Hepatocyte (in vitro differentiated cells): ENCODE results near the gene GTF3C1. TPM values are rescaled to one million over a fixed set of nuclear protein-coding genes. Genes with fewer than 3 reads are reported as not detected.
"Not testable (repeated sequence)": the region's sequence is repeated elsewhere in the genome, so short reads cannot be mapped to it uniquely, and the experiment has no call there.

Experiments used
- DNase-seq: peaks from one replicate; pipeline ENCODE4 v3.0.0-alpha.2; 2016; ENCODE audit warnings: low spot score
- H2AFZ ChIP-seq: fragments of 200-600 bp; sonication (generic); 2 replicates; pipeline ENCODE4 v1.6.0; 2016; ENCODE audit warnings: antibody characterized with exemption, mild to moderate bottlenecking
- H3K27ac ChIP-seq: fragments of 200-600 bp; sonication (generic); 2 replicates; pipeline ENCODE4 v1.5.1; 2016; ENCODE audit warnings: mild to moderate bottlenecking
- H3K27me3 ChIP-seq: fragments of 200-600 bp; sonication (generic); 2 replicates; pipeline ENCODE4 v1.6.1; 2016
- H3K36me3 ChIP-seq: fragments of 200-600 bp; sonication (generic); replicated peaks from 2 replicates; pipeline ENCODE4 v1.5.1; 2016; ENCODE audit warnings: low read depth; ENCODE audit not compliant: insufficient read depth
- H3K4me1 ChIP-seq: fragments of 200-600 bp; sonication (generic); 2 replicates; pipeline ENCODE4 v1.5.1; 2016; ENCODE audit warnings: mild to moderate bottlenecking, moderate library complexity; ENCODE audit not compliant: insufficient read depth
- H3K4me2 ChIP-seq: fragments of 200-600 bp; sonication (generic); 2 replicates; pipeline ENCODE4 v1.6.0; 2016
- H3K4me3 ChIP-seq: fragments of 200-600 bp; sonication (generic); 2 replicates; pipeline ENCODE4 v1.5.1; 2016; ENCODE audit warnings: mild to moderate bottlenecking
- H3K79me2 ChIP-seq: fragments of 200-600 bp; sonication (generic); 2 replicates; pipeline ENCODE4 v1.6.0; 2017; ENCODE audit warnings: mild to moderate bottlenecking
- H3K9me2 ChIP-seq: fragments of 200-600 bp; sonication (generic); replicated peaks from 2 replicates; pipeline ENCODE4 v1.6.0; 2017; ENCODE audit warnings: mild to moderate bottlenecking; ENCODE audit not compliant: insufficient read depth
- H3K9me3 ChIP-seq: fragments of 200-600 bp; sonication (generic); 2 replicates; pipeline ENCODE4 v1.5.1; 2016; ENCODE audit warnings: low read depth, mild to moderate bottlenecking
- H4K20me1 ChIP-seq: fragments of 200-600 bp; sonication (generic); 2 replicates; pipeline ENCODE4 v1.6.0; 2016; ENCODE audit warnings: mild to moderate bottlenecking; ENCODE audit not compliant: insufficient read depth, poor library complexity, severe bottlenecking
- EZH2 ChIP-seq: fragments of 200-600 bp; sonication (generic); IDR thresholded peaks from 2 replicates; pipeline ENCODE4 v1.6.1; 2016; ENCODE audit warnings: antibody characterized with exemption, mild to moderate bottlenecking, borderline replicate concordance
- EZH2phosphoT487 ChIP-seq: fragments of 200-600 bp; sonication (generic); IDR thresholded peaks from one replicate; pipeline ENCODE4 v1.6.1; 2018; ENCODE audit warnings: antibody characterized with exemption, mild to moderate bottlenecking, low read depth, moderate library complexity; ENCODE audit not compliant: unreplicated experiment, severe bottlenecking
- WGBS: methylation state at CpG from one replicate; pipeline ENCODE4 v1.1.6; 2016; ENCODE audit warnings: low lambda C conversion rate; ENCODE audit errors: missing lambda C conversion rate; 5-methylcytosine and 5-hydroxymethylcytosine counted together
- polyA plus RNA-seq: library from polyadenylated mRNA; unstranded; fragments of >200 nt; fragmentation: Nextera tagmentation; extraction: Ambion mirVana; gene quantifications from 2 replicates; pipeline ENCODE4 v1.2.1, GENCODE V29; 2016
- total RNA-seq: library from RNA; depleted of rRNA; stranded (reverse); fragments of >200 nt; gene quantifications from 2 replicates; pipeline ENCODE4 v1.2.3, GENCODE V29; 2014
- TF ChIP-seq, protein P1 (sequence below): fragments of 200-600 bp; sonication (generic); IDR thresholded peaks from 2 replicates; pipeline ENCODE4 v1.5.1; 2016; ENCODE audit warnings: antibody characterized with exemption, mild to moderate bottlenecking; ENCODE audit not compliant: poor library complexity

Gene GTF3C1
- total and polyA plus RNA-seq, 2 experiments from 2014 or later: 41.5 to 59.6 TPM

DNA sequence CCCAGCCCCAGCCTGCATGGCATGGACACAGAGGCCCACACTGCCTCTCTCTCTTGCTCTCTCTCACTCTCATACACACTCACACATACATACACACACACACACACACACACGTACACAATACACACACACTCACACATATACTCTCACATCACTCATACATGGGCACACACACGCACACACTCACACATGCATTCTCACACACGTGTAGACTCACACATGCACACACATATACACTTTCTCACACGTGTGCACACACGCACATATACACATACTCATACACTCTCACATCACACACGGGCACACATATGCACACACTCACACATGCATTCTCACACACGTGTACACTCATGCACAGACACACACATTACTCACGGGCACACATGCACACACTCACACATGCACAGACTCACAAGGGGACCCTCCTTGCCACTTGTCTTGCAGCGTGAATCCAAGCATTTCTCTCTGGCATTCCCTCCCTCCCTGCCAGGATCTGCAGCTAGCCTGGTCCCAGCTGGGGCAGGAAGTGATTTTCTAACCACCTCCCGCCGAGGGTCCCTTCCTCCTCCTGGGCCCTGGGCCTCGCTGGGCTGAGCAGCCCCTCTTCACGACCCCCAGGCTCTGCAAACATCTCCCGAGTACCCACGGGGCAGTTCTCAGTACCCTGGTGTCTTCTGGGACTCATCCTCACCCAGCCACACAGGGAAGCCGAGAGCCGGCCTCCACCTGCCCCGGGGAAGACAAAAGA is 110.3 kb downstream of the GTF3C1 start:
- DNase-seq: no peak
- WGBS: 85% methylated on average over 16 of the region's 18 CpGs
- Histone ChIP-seq H3K36me3 (no peaks in the 10 kb centered on the region), H3K27me3 (no peaks in the 10 kb centered on the region), H4K20me1 (no peaks in the 10 kb centered on the region), H2AFZ (no peak overlapping the region), H3K79me2 (no peaks in the 10 kb centered on the region), H3K4me2 (no peak overlapping the region), H3K4me3 (no peak overlapping the region), H3K4me1 (no peaks in the 10 kb centered on the region), H3K27ac (no peak overlapping the region), H3K9me2 (no peaks in the 10 kb centered on the region), H3K9me3 (no peaks in the 10 kb centered on the region)
- TF ChIP-seq EZH2phosphoT487 (no peak), EZH2 (no peak)
- TF ChIP-seq, protein P1, sequence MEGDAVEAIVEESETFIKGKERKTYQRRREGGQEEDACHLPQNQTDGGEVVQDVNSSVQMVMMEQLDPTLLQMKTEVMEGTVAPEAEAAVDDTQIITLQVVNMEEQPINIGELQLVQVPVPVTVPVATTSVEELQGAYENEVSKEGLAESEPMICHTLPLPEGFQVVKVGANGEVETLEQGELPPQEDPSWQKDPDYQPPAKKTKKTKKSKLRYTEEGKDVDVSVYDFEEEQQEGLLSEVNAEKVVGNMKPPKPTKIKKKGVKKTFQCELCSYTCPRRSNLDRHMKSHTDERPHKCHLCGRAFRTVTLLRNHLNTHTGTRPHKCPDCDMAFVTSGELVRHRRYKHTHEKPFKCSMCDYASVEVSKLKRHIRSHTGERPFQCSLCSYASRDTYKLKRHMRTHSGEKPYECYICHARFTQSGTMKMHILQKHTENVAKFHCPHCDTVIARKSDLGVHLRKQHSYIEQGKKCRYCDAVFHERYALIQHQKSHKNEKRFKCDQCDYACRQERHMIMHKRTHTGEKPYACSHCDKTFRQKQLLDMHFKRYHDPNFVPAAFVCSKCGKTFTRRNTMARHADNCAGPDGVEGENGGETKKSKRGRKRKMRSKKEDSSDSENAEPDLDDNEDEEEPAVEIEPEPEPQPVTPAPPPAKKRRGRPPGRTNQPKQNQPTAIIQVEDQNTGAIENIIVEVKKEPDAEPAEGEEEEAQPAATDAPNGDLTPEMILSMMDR: no peak

DNA sequence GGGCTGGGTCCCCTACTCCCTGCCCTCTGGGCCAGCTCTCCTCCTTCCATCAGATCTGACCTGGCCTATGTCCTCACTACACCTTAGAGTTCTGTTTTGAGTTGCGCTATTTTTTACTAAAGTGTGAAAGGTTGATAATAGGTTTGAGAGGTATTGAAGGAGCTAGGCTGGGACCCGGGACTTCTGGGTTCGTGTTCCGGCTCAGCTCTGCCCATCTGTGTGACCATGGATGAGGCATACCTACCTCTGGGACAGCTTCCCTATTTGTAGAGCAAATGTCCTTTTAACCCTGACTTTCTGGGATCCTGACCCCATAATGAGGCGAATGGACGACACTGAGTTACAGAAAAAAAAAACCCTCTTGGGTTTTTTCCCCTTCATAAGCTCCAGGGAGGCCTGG is 111.8 kb downstream of the GTF3C1 start:
- no peak for DNase-seq
- Histone ChIP-seq H3K4me2 (no peak overlapping the region), H4K20me1 (no peaks in the 10 kb centered on the region), H3K4me3 (no peak overlapping the region), H3K9me2 (no peaks in the 10 kb centered on the region), H3K27ac (no peak overlapping the region), H2AFZ (no peak overlapping the region), H3K9me3 (no peaks in the 10 kb centered on the region), H3K36me3 (no peaks in the 10 kb centered on the region), H3K79me2 (no peaks in the 10 kb centered on the region), H3K4me1 (no peaks in the 10 kb centered on the region), H3K27me3 (no peaks in the 10 kb centered on the region)
- TF ChIP-seq EZH2 (no peak), EZH2phosphoT487 (no peak)
- TF ChIP-seq, protein P1: no peak
- 96% methylated on average over 6 of the region's 6 CpGs for WGBS

DNA sequence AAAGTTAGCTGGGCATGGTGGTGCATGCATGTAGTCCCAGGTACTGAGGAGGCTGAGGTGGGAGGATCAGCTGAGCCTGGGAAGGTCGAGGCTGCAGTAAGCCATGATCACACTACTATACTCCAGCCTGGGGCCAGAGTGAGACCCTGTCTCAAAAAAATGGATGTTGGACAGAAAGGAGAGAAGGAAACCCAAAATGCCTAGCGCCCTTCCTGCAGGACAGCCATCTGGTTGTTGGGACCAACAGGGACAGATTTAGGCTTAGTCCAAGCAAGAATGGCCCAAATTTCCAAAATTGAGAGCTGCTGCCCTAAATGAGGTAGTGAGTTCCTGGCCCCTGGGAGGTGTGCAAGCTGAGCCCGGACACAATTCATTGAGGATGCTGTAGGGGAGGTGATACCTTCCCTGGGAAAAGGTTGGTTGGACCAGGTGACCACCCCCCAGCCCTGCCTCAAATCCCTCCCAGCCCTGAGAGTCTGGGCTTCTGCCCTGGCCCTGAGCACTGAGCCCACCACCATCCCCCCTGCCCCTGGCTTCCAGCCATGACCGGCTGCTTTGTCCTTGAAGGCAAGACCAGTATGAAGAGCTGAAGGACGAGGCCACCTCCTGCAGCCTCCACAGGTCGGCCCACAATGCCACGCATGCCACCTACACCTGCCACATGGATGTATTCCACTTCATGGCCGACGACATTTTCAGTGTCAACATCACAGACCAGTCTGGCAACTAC is 112.6 kb downstream of the GTF3C1 start:
- H3K36me3 ChIP-seq: no peaks in the 10 kb centered on the region
- no peaks in the 10 kb centered on the region for H3K27me3 ChIP-seq
- no peaks in the 10 kb centered on the region for H3K79me2 ChIP-seq
- DNase-seq: no peak
- no peaks in the 10 kb centered on the region for H3K4me1 ChIP-seq
- H3K9me2 ChIP-seq: no peaks in the 10 kb centered on the region
- no peak overlapping the region for H3K27ac ChIP-seq
- 89% methylated on average over 9 of the region's 9 CpGs for WGBS
- H4K20me1 ChIP-seq: no peaks in the 10 kb centered on the region
- no peak overlapping the region for H3K4me3 ChIP-seq
- no peak overlapping the region for H3K4me2 ChIP-seq
- no peaks in the 10 kb centered on the region for H3K9me3 ChIP-seq
- no peak overlapping the region for H2AFZ ChIP-seq
- TF ChIP-seq EZH2phosphoT487: no peak

DNA sequence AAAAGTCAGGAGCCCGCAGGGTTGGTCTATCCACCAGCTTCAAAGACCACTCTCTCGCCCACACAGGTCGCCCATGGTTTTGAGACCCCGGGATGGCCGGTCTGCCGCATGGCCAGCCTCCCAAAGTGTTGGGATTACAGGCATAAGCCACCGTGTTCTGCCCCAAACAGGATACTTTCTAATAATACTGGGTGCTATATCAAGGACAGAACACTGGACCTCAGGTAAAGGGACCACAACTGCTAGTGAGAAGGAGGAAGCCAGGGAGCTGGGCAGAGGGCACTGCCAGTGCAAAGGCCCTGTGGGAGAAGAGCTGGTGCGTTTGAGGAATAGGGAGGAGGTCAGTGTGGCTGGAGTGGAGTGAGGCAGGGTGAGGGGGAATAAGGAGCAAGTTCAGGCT is 113.6 kb downstream of the GTF3C1 start:
- Histone ChIP-seq H2AFZ (no peak overlapping the region), H3K27ac (no peak overlapping the region), H3K27me3 (no peaks in the 10 kb centered on the region), H3K4me2 (no peak overlapping the region), H4K20me1 (no peaks in the 10 kb centered on the region), H3K36me3 (no peaks in the 10 kb centered on the region), H3K4me3 (no peak overlapping the region), H3K9me3 (no peaks in the 10 kb centered on the region), H3K79me2 (no peaks in the 10 kb centered on the region), H3K4me1 (no peaks in the 10 kb centered on the region), H3K9me2 (no peaks in the 10 kb centered on the region)
- TF ChIP-seq EZH2: no peak
- no peak for DNase-seq
- WGBS: 93% methylated on average over 8 of the region's 8 CpGs

DNA sequence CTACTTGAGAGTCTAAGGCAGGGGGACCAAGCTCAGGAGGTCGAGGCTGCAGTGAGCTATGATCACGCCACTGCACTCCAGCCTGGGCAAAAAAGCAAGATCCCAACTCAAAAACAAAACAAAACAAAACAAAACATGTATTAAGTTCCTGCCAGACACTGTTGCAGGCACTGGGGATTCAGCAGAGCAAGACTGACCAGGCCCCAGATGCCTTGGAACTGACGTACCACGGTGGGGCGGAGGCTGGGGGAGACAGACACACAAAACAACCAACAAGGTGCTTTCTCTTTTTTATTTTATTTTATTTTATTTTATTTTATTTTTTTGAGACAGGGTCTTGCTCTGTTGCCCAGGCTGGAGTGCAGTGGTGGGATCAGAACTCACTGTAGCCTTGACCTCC is 114.6 kb downstream of the GTF3C1 start:
- not testable (repeated sequence) for H4K20me1 ChIP-seq, H3K4me1 ChIP-seq, H3K4me3 ChIP-seq, H3K4me2 ChIP-seq, H3K36me3 ChIP-seq, H3K27me3 ChIP-seq, H2AFZ ChIP-seq, H3K27ac ChIP-seq, H3K9me2 ChIP-seq, H3K9me3 ChIP-seq, H3K79me2 ChIP-seq, DNase-seq
- WGBS: 98% methylated on average over 5 of the region's 5 CpGs
